B cell (primary cell): ENCODE data around the gene KCNS3. TPM values are rescaled to one million over a fixed set of nuclear protein-coding genes. Genes with fewer than 3 reads are reported as not detected.

Experiments
- ATAC-seq: fragments of 200-7000 bp; cut with Tn5 transposase; one replicate; pipeline ENCODE4 v1.10.0; 2021; ENCODE audit warnings: low read depth, mild to moderate bottlenecking, moderate number of reproducible peaks, moderate library complexity
- CTCF ChIA-PET: fragments of 350-600 bp; sonication (Branson Sonifier 250); formaldehyde crosslinking; loops from one replicate; lab custom pipeline; 2021; ENCODE audit warnings: antibody characterized with exemption, inconsistent platforms; lab: Charles Lee
- POLR2A ChIA-PET: fragments of 350-600 bp; sonication (Branson Sonifier 250); formaldehyde crosslinking; loops from one replicate; lab custom pipeline; 2021; ENCODE audit warnings: antibody characterized with exemption; lab: Charles Lee
- DNase-seq: peaks from one replicate; pipeline ENCODE4 v3.0.0; 2013
- H2AFZ ChIP-seq: 2 replicates; pipeline ENCODE4 v1.6.1; 2012; ENCODE audit warnings: mild to moderate bottlenecking, low read depth, low read length; ENCODE audit not compliant: insufficient read depth, poor library complexity, severe bottlenecking
- H3K27ac ChIP-seq, 2 donors: 1 replicate in 1 of 2; 2 replicates in 1 of 2; pipeline ENCODE4 v1.5.1; 2012 to 2013; ENCODE audit warnings: low read length in 2 of 2, mild to moderate bottlenecking in 2 of 2, moderate library complexity in 1 of 2
- H3K27me3 ChIP-seq, 4 experiments: fragments of 200-600 bp in 1 of 4; sonication (generic) in 1 of 4; replicated peaks in 1 of 4; 1 replicate in 2 of 4; 2 replicates in 2 of 4; pipeline versions ENCODE4 v1.6.1 to v1.7.0; 2013 to 2016; ENCODE audit warnings: low read length in 3 of 4, mild to moderate bottlenecking in 2 of 4, mixed read lengths in 1 of 4, moderate library complexity in 1 of 4; ENCODE audit not compliant: insufficient read depth in 4 of 4, control insufficient read depth in 3 of 4; ENCODE audit errors: control extremely low read depth in 1 of 4
- H3K36me3 ChIP-seq, 2 experiments: replicated peaks in 1 of 2; 1 replicate in 1 of 2; 2 replicates in 1 of 2; pipeline versions ENCODE4 v1.6.1 to v1.7.1; 2013; ENCODE audit warnings: low read length in 1 of 2; ENCODE audit not compliant: insufficient read depth in 2 of 2, control insufficient read depth in 1 of 2; ENCODE audit errors: control extremely low read depth in 1 of 2, extremely low read depth in 1 of 2
- H3K4me1 ChIP-seq, 2 donors: fragments of 200-600 bp in 1 of 2; sonication (generic) in 1 of 2; 1 replicate in 1 of 2; 2 replicates in 1 of 2; pipeline versions ENCODE4 v1.5.1 to v1.6.1; 2013 to 2017; ENCODE audit warnings: low read length in 2 of 2; ENCODE audit not compliant: control insufficient read depth in 2 of 2, insufficient read depth in 2 of 2
- H3K4me2 ChIP-seq: replicated peaks from 2 replicates; pipeline ENCODE3; 2012; ENCODE audit warnings: mild to moderate bottlenecking, low read depth, low read length; ENCODE audit not compliant: poor library complexity, severe bottlenecking
- H3K4me3 ChIP-seq, 5 experiments: fragments of 200-600 bp in 1 of 5; sonication (generic) in 1 of 5; 1 replicate in 3 of 5; 2 replicates in 2 of 5; pipeline versions ENCODE4 v1.5.1 to v1.7.0; 2011 to 2016; ENCODE audit warnings: low read length in 4 of 5, mild to moderate bottlenecking in 4 of 5, low read depth in 2 of 5, control low read depth in 1 of 5, moderate library complexity in 1 of 5; ENCODE audit not compliant: insufficient read depth in 1 of 5; ENCODE audit errors: control extremely low read depth in 1 of 5, extremely low read depth in 1 of 5
- H3K79me2 ChIP-seq: fragments of 200-600 bp; sonication (generic); one replicate; pipeline ENCODE4 v1.6.0; 2016; ENCODE audit warnings: low read length; ENCODE audit not compliant: control insufficient read depth, insufficient read depth
- H3K9ac ChIP-seq: fragments of 200-600 bp; sonication (generic); 2 replicates; pipeline ENCODE4 v1.6.1; 2017; ENCODE audit warnings: mild to moderate bottlenecking, low read length, moderate library complexity
- H3K9me3 ChIP-seq, 3 donors: one replicate each; pipeline versions ENCODE4 v1.6.1 to v1.7.1; 2013; ENCODE audit warnings: low read length in 2 of 3; ENCODE audit not compliant: control insufficient read depth in 2 of 3, insufficient read depth in 1 of 3; ENCODE audit errors: control extremely low read depth in 1 of 3
- H4K20me1 ChIP-seq: 2 replicates; pipeline ENCODE4 v1.6.0; 2012; ENCODE audit warnings: mild to moderate bottlenecking, low read length; ENCODE audit not compliant: insufficient read depth, control insufficient read depth, poor library complexity, severe bottlenecking
- H3K27ac Mint-ChIP-seq: one replicate; pipeline ENCODE4 v1.8.0; 2021; ENCODE audit warnings: mixed read lengths
- H3K27me3 Mint-ChIP-seq: one replicate; pipeline ENCODE4 v1.8.0; 2021; ENCODE audit warnings: mixed read lengths
- H3K4me1 Mint-ChIP-seq: one replicate; pipeline ENCODE4 v1.8.0; 2021; ENCODE audit warnings: mixed read lengths
- H3K4me3 Mint-ChIP-seq: one replicate; pipeline ENCODE4 v1.8.0; 2021; ENCODE audit warnings: mixed read lengths
- H3K9me3 Mint-ChIP-seq: one replicate; pipeline ENCODE4 v1.8.0; 2022; ENCODE audit warnings: mixed read lengths; ENCODE audit not compliant: insufficient read depth
- CTCF ChIP-seq: fragments of 200-600 bp; IDR thresholded peaks from one replicate; pipeline ENCODE4 v1.8.0; 2022; ENCODE audit warnings: antibody characterized with exemption, mild to moderate bottlenecking
- EZH2 ChIP-seq: IDR thresholded peaks from 2 replicates; pipeline ENCODE4 v1.6.1; 2012; ENCODE audit warnings: borderline replicate concordance, low read depth, mild to moderate bottlenecking, moderate library complexity, low read length; ENCODE audit not compliant: insufficient read depth, poor library complexity, severe bottlenecking
- WGBS: methylation state at CpG from one replicate; pipeline ENCODE4 v1.1.5; 2013; ENCODE audit warnings: missing lambda C conversion rate; ENCODE audit not compliant: insufficient coverage; 5-methylcytosine and 5-hydroxymethylcytosine counted together
- intact Hi-C: fragments of 100-400 bp; cut with micrococcal nuclease; formaldehyde crosslinking; loops from one replicate; pipeline ENCODE4 v1.10.0; 2022
- polyA plus RNA-seq: library from polyadenylated mRNA; depleted of rRNA; stranded (reverse); fragments of >200 nt; gene quantifications from 2 replicates; pipeline ENCODE4 v1.2.3, GENCODE V29; 2012
- total RNA-seq, 2 donors: library from RNA; stranded (reverse); fragments of 120-200 nt in 1 of 2; gene quantifications; 1 replicate in 1 of 2; 2 replicates in 1 of 2; pipeline versions ENCODE4 v1.2.3 to v1.2.4, GENCODE V29; 2013 to 2022

Gene KCNS3
- total and polyA plus RNA-seq, 2 donors (not counting 1 experiment from before 2014, with no cell fraction given): 0.10 to 0.76 TPM

- H3K27ac Mint-ChIP-seq: no peak overlapping the region
- POLR2A ChIA-PET: no interaction called here
- Histone ChIP-seq H3K79me2 (no peaks in the 10 kb centered on the region), H3K4me3 (no peak overlapping the region), H3K27ac (no peak overlapping the region), H4K20me1 (no peaks in the 10 kb centered on the region), H2AFZ (peak overlapping the region; percentile 38), H3K36me3 (no peaks in the 10 kb centered on the region), H3K4me2 (no peak overlapping the region), H3K9ac (no peak overlapping the region), H3K9me3 (no peaks in the 10 kb centered on the region), H3K27me3 (peaks cover 0 to under 1% (median 0%) of the 10 kb centered on the region in 4 experiments), H3K4me1 (peaks cover 0 to 5% of the 10 kb centered on the region in 2 donors)
- TF ChIP-seq CTCF (peak; percentile 81), EZH2 (no peak)
- no peak overlapping the region for H3K4me3 Mint-ChIP-seq
- CTCF ChIA-PET: interaction anchor here (0.7 to 3.4 kb wide), 14 partner anchors 9 to 527 kb away, joined by 3 to 21 read pairs (median 4); no protein-coding TSS in a partner anchor
- 68% methylated on average over 6 of the region's 9 CpGs for WGBS
- H3K27me3 Mint-ChIP-seq: peaks cover 3% of the 10 kb centered on the region
- H3K4me1 Mint-ChIP-seq: peaks cover 5% of the 10 kb centered on the region
- H3K9me3 Mint-ChIP-seq: no peaks in the 10 kb centered on the region
- DNase-seq (peak; percentile 51), ATAC-seq (peak; percentile 69)
- intact Hi-C loops: loop anchor here (1.0 kb wide), 1 partner anchor 326 kb away; no protein-coding TSS in a partner anchor
These were observed 26.5 kb upstream of the KCNS3 start for GRCh38 chr2:17851731-17852585.

GRCh38 chr2:17853799-17854198 lies 24.7 kb upstream of the KCNS3 start:
- H3K4me3 ChIP-seq: no peak overlapping the region
- peaks cover 0 to 5% of the 10 kb centered on the region in 2 donors for H3K4me1 ChIP-seq
- no peak overlapping the region for H2AFZ ChIP-seq
- no peaks in the 10 kb centered on the region for H3K79me2 ChIP-seq
- no peak for ATAC-seq
- ChIA-PET CTCF (no interaction called here), POLR2A (no interaction called here)
- Mint-ChIP-seq H3K27ac (no peak overlapping the region), H3K27me3 (peaks cover 14% of the 10 kb centered on the region), H3K4me1 (peaks cover 5% of the 10 kb centered on the region), H3K4me3 (no peak overlapping the region), H3K9me3 (no peaks in the 10 kb centered on the region)
- H3K9ac ChIP-seq: no peak overlapping the region
- H3K36me3 ChIP-seq: no peaks in the 10 kb centered on the region
- no peaks in the 10 kb centered on the region for H3K9me3 ChIP-seq
- H3K27ac ChIP-seq: no peak overlapping the region
- intact Hi-C loops: no loop called here
- H4K20me1 ChIP-seq: no peaks in the 10 kb centered on the region
- WGBS: no CpG with 5 or more reads among the region's 4 CpGs
- H3K4me2 ChIP-seq: no peak overlapping the region
- TF ChIP-seq CTCF (no peak), EZH2 (no peak)
- DNase-seq: no peak
- peaks cover 0 to 11% (median 0%) of the 10 kb centered on the region in 4 experiments for H3K27me3 ChIP-seq
